IMR-90 (cell line): Measurements from ENCODE around the gene CEACAM16. TPM values are rescaled to one million over a fixed set of nuclear protein-coding genes. Genes with fewer than 3 reads are reported as not detected.

Source experiments
- ATAC-seq: fragments of 200-7000 bp; cut with Tn5 transposase; 2 replicates; pipeline ENCODE4 v1.9.1; 2020; ENCODE audit warnings: low read depth, mild to moderate bottlenecking, moderate library complexity
- BruUV-seq: library from RNA; stranded (reverse); fragments of 400-500 nt; replicated peaks from 2 replicates; lab custom pipeline; 2021; lab: Mats Ljungman, UMichigan
- CTCF ChIA-PET: fragments of 300-600 bp; formaldehyde crosslinking; extraction: SDS; loops from one replicate; lab custom pipeline; 2021; ENCODE audit warnings: antibody characterized with exemption; lab: Yijun Ruan, JAX
- POLR2A ChIA-PET: fragments of 300-600 bp; sonication (Branson Sonifier 250); formaldehyde crosslinking; loops from one replicate; lab custom pipeline; 2022; ENCODE audit warnings: antibody characterized with exemption; ENCODE audit not compliant: unreplicated experiment; lab: Charles Lee
- DNase-seq: peaks from one replicate; pipeline ENCODE4 v3.0.0; 2013
- H2AFZ ChIP-seq: replicated peaks from 2 replicates; pipeline ENCODE3; 2013; ENCODE audit warnings: low read length, mild to moderate bottlenecking; ENCODE audit not compliant: poor library complexity
- H2AK5ac ChIP-seq: 2 replicates; pipeline ENCODE4 v1.6.1; 2013; ENCODE audit warnings: low read depth, low read length, inconsistent platforms
- H2AK9ac ChIP-seq: replicated peaks from 2 replicates; pipeline ENCODE3; 2013; ENCODE audit warnings: mild to moderate bottlenecking, low read depth, low read length, moderate library complexity; ENCODE audit not compliant: poor library complexity
- H2BK120ac ChIP-seq: 2 replicates; pipeline ENCODE4 v1.6.1; 2013; ENCODE audit warnings: low read depth, low read length, inconsistent platforms
- H2BK15ac ChIP-seq: 3 replicates; pipeline ENCODE4 v1.6.1; 2013; ENCODE audit warnings: low read depth, low read length, inconsistent platforms
- H2BK20ac ChIP-seq: 2 replicates; pipeline ENCODE4 v1.6.1; 2013; ENCODE audit warnings: low read depth, mild to moderate bottlenecking, inconsistent platforms, low read length, moderate library complexity
- H2BK5ac ChIP-seq: 2 replicates; pipeline ENCODE4 v1.6.1; 2013; ENCODE audit warnings: mild to moderate bottlenecking, low read depth, low read length, inconsistent platforms; ENCODE audit not compliant: poor library complexity, severe bottlenecking
- H3K14ac ChIP-seq: replicated peaks from 2 replicates; pipeline ENCODE4 v1.6.1; 2013; ENCODE audit warnings: low read depth, low read length, inconsistent platforms
- H3K18ac ChIP-seq: 2 replicates; pipeline ENCODE4 v1.6.1; 2013; ENCODE audit warnings: low read depth, low read length, control low read depth
- H3K23ac ChIP-seq: 2 replicates; pipeline ENCODE4 v1.6.1; 2013; ENCODE audit warnings: low read depth, low read length, inconsistent platforms
- H3K27ac ChIP-seq: 2 replicates; pipeline ENCODE4 v1.5.1; 2013; ENCODE audit warnings: mild to moderate bottlenecking, control low read depth, low read length; ENCODE audit not compliant: insufficient read depth
- H3K27me3 ChIP-seq: 2 replicates; pipeline ENCODE4 v1.6.1; 2013; ENCODE audit warnings: low read length; ENCODE audit not compliant: control insufficient read depth, insufficient read depth
- H3K36me3 ChIP-seq: 2 replicates; pipeline ENCODE4 v1.6.1; 2013; ENCODE audit warnings: low read length, mixed read lengths; ENCODE audit not compliant: control insufficient read depth, insufficient read depth
- H3K4ac ChIP-seq: 2 replicates; pipeline ENCODE4 v1.6.1; 2013; ENCODE audit warnings: low read depth, low read length, inconsistent platforms
- H3K4me1 ChIP-seq: 2 replicates; pipeline ENCODE4 v1.6.1; 2013; ENCODE audit warnings: low read length, mixed read lengths; ENCODE audit not compliant: control insufficient read depth, insufficient read depth
- H3K4me2 ChIP-seq: 2 replicates; pipeline ENCODE4 v1.6.1; 2013; ENCODE audit warnings: low read depth, mild to moderate bottlenecking, control low read depth, low read length, moderate library complexity
- H3K4me3 ChIP-seq: 2 replicates; pipeline ENCODE4 v1.5.1; 2013; ENCODE audit warnings: low read depth, mild to moderate bottlenecking, control low read depth, low read length, moderate library complexity; ENCODE audit not compliant: insufficient read depth
- H3K56ac ChIP-seq: 2 replicates; pipeline ENCODE4 v1.6.1; 2013; ENCODE audit warnings: low read length, inconsistent platforms; ENCODE audit not compliant: insufficient read depth; ENCODE audit errors: extremely low read depth
- H3K79me1 ChIP-seq, 2 experiments: 2 replicates each; pipeline ENCODE4 v1.6.1; 2013; ENCODE audit warnings: low read length in 2 of 2, inconsistent platforms in 1 of 2, low read depth in 1 of 2
- H3K9ac ChIP-seq: 2 replicates; pipeline ENCODE4 v1.6.1; 2013; ENCODE audit warnings: low read depth, low read length, control low read depth
- H3K9me1 ChIP-seq: 2 replicates; pipeline ENCODE4 v1.6.1; 2013; ENCODE audit warnings: low read length, inconsistent platforms; ENCODE audit not compliant: insufficient read depth
- H3K9me3 ChIP-seq: 2 replicates; pipeline ENCODE4 v1.6.1; 2013; ENCODE audit warnings: low read length; ENCODE audit not compliant: control insufficient read depth, insufficient read depth
- H4K20me1 ChIP-seq: 2 replicates; pipeline ENCODE4 v1.6.1; 2013; ENCODE audit warnings: low read length, inconsistent platforms; ENCODE audit not compliant: insufficient read depth
- H4K5ac ChIP-seq: 2 replicates; pipeline ENCODE4 v1.6.1; 2013; ENCODE audit warnings: mild to moderate bottlenecking, low read depth, low read length, control low read depth
- H4K8ac ChIP-seq, 2 experiments: 2 replicates each; pipeline ENCODE4 v1.6.1; 2013; ENCODE audit warnings: low read depth in 2 of 2, low read length in 2 of 2, control low read depth in 1 of 2, inconsistent platforms in 1 of 2
- H4K91ac ChIP-seq: 2 replicates; pipeline ENCODE4 v1.6.1; 2013; ENCODE audit warnings: low read depth, low read length, inconsistent platforms; ENCODE audit not compliant: insufficient read depth
- CEBPB ChIP-seq: IDR thresholded peaks from 2 replicates; pipeline ENCODE4 v1.6.1; 2012; ENCODE audit warnings: low read depth, low read length, improper control_type of control experiment
- MAZ ChIP-seq: IDR thresholded peaks from 2 replicates; pipeline ENCODE4 v1.6.1; 2012; ENCODE audit warnings: low read depth, mild to moderate bottlenecking, low read length, improper control_type of control experiment, moderate library complexity, borderline replicate concordance
- RCOR1 ChIP-seq: IDR thresholded peaks from 2 replicates; pipeline ENCODE4 v1.6.1; 2012; ENCODE audit warnings: mild to moderate bottlenecking, low read length, improper control_type of control experiment; ENCODE audit not compliant: insufficient replicate concordance
- WGBS, 2 experiments: methylation state at CpG; one replicate each; pipeline versions ENCODE4 v1.1.5 to v1.1.7; 2013; ENCODE audit warnings: missing lambda C conversion rate in 2 of 2; ENCODE audit not compliant: insufficient read length in 1 of 2; ENCODE audit errors: extremely low coverage in 2 of 2; 5-methylcytosine and 5-hydroxymethylcytosine counted together
- dilution Hi-C: fragments of 300-500 bp; cut with HindIII; formaldehyde crosslinking; loops from one replicate; pipeline ENCODE4 v1.14.3; 2018; ENCODE audit warnings: low sequenced_read_pairs; ENCODE audit not compliant: unreplicated experiment
- in situ Hi-C: fragments of 300-500 bp; cut with MboI; formaldehyde crosslinking; loops from 3 replicates; pipeline ENCODE4 v1.14.3; 2019; ENCODE audit warnings: low sequenced_read_pairs, inconsistent platforms, mixed read lengths
- intact Hi-C: fragments of 100-400 bp; cut with micrococcal nuclease; formaldehyde crosslinking; loops from 2 replicates; pipeline ENCODE4 v1.10.0; 2022
- polyA plus RNA-seq, 3 experiments: library from polyadenylated mRNA; depleted of rRNA; stranded (reverse); fragments of >200 nt; gene quantifications; 2 replicates each; pipeline ENCODE4 v1.2.3, GENCODE V29; 2012; ENCODE audit warnings: low replicate concordance in 1 of 3
- total RNA-seq: library from RNA; depleted of rRNA; stranded (reverse); fragments of >200 nt; gene quantifications from 2 replicates; pipeline ENCODE4 v1.2.3, GENCODE V29; 2012

Gene CEACAM16
- total and polyA plus RNA-seq, 2 of the 4 experiments (the other 2 are of a cell fraction), result not detected

- H3K4me3 ChIP-seq, result peak overlapping the region; percentile 92
- DNase-seq (no peak), ATAC-seq (no peak)
- in situ Hi-C loops, result no loop called here
- peak overlapping the region; percentile 99 for H3K9ac ChIP-seq
- H2AK9ac ChIP-seq, result peak overlapping the region; percentile 53
- peak overlapping the region; percentile 96 for H3K27ac ChIP-seq
- POLR2A ChIA-PET, result no interaction called here
- H3K79me1 ChIP-seq, result peaks cover 17 to 51% of the 10 kb centered on the region in 2 experiments
- peaks cover 34% of the 10 kb centered on the region for H3K4me1 ChIP-seq
- peaks cover 29% of the 10 kb centered on the region for H4K20me1 ChIP-seq
- intact Hi-C loops, result no loop called here
- peak overlapping the region; percentile 88 for H3K4ac ChIP-seq
- H3K36me3 ChIP-seq, result peaks cover 28% of the 10 kb centered on the region
- 0 out of 3 replicates have a peak overlapping the region, but pooled peaks have one; percentile 22 for H2BK15ac ChIP-seq
- H3K27me3 ChIP-seq, result no peaks in the 10 kb centered on the region
- WGBS, 2 experiments, result 67% methylated on average over 1 of the region's 10 CpGs; no CpG with 5 or more reads in 1 of the 2 experiments
- CTCF ChIA-PET, result interaction anchor here (1.6 kb wide), 1 partner anchor 26 kb away, joined by 8 read pairs; no protein-coding TSS in a partner anchor
- H3K9me3 ChIP-seq, result no peaks in the 10 kb centered on the region
- peak overlapping the region; percentile 17; the same call in 1 of the 2 replicates for H2BK120ac ChIP-seq
- TF ChIP-seq MAZ, result no peak
- peak; percentile 72 for TF ChIP-seq RCOR1
- no peak for TF ChIP-seq CEBPB
- H3K4me2 ChIP-seq, result peak overlapping the region; percentile 83
- peak overlapping the region; percentile 82 for H3K23ac ChIP-seq
- H2BK5ac ChIP-seq, result peak overlapping the region; percentile 91
- dilution Hi-C loops, result no loop called here
- no peak overlapping the region for H2AFZ ChIP-seq
- no TSS peak for BruUV-seq
- peaks cover 13% of the 10 kb centered on the region for H3K9me1 ChIP-seq
- H2AK5ac ChIP-seq, result peak overlapping the region; percentile 85
- peak overlapping the region; percentile 11; the same call in 1 of the 2 replicates for H4K5ac ChIP-seq
- H2BK20ac ChIP-seq, result no peak overlapping the region
- peak overlapping the region; percentile 40; the same call in 1 of the 2 replicates for H3K18ac ChIP-seq
- peak overlapping the region; percentile 82 for H4K91ac ChIP-seq
- H4K8ac ChIP-seq, result peak overlapping the region; percentile 35 to 81; a peak in 2 of 4 replicates
- 0 out of 2 replicates have a peak overlapping the region, but pooled peaks have one; percentile 6 for H3K56ac ChIP-seq
- H3K14ac ChIP-seq, result peak overlapping the region; percentile 97
Measured at GRCh38 chr19:44749994-44750393, 51.0 kb downstream of the CEACAM16 start.
